ENCODE data around the gene DDX10. TPM values are rescaled to one million over a fixed set of nuclear protein-coding genes. Genes with fewer than 3 reads are reported as not detected.

Gene DDX10
- total and polyA plus RNA-seq, 7 donors: 10.0 to 18.0 (median 11.4) TPM

GRCh38 chr11:108758458-108758857 lies 93.6 kb downstream of the DDX10 start:
- no peak overlapping the region for H3K4me3 ChIP-seq
- no peaks in the 10 kb centered on the region for H3K36me3 ChIP-seq (ENCODE audit: insufficient read depth in 1 of 2, low read depth in 1 of 2)
- H3K4me1 ChIP-seq: peaks cover 5% of the 10 kb centered on the region
- no peak for DNase-seq
- intact Hi-C loops (cut with DNase I): no loop called here
- no peak overlapping the region for H3K27ac ChIP-seq
- no peaks in the 10 kb centered on the region for H3K9me3 ChIP-seq
- no peak for ATAC-seq
- 59 to 70% (median 62%) methylated on average over 2 of the region's 2 CpGs for WGBS, 3 donors
- no peaks in the 10 kb centered on the region for H3K27me3 ChIP-seq (ENCODE audit: insufficient read depth in 3 of 3, low read length in 2 of 3)
- TF ChIP-seq, protein P1, sequence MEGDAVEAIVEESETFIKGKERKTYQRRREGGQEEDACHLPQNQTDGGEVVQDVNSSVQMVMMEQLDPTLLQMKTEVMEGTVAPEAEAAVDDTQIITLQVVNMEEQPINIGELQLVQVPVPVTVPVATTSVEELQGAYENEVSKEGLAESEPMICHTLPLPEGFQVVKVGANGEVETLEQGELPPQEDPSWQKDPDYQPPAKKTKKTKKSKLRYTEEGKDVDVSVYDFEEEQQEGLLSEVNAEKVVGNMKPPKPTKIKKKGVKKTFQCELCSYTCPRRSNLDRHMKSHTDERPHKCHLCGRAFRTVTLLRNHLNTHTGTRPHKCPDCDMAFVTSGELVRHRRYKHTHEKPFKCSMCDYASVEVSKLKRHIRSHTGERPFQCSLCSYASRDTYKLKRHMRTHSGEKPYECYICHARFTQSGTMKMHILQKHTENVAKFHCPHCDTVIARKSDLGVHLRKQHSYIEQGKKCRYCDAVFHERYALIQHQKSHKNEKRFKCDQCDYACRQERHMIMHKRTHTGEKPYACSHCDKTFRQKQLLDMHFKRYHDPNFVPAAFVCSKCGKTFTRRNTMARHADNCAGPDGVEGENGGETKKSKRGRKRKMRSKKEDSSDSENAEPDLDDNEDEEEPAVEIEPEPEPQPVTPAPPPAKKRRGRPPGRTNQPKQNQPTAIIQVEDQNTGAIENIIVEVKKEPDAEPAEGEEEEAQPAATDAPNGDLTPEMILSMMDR (IDR thresholded peaks at IDR 0.05): no peak

GRCh38 chr11:108766596-108767173 lies 101.8 kb downstream of the DDX10 start:
- TF ChIP-seq, protein P1 (IDR thresholded peaks at IDR 0.05): no peak
- H3K4me1 ChIP-seq: no peaks in the 10 kb centered on the region
- intact Hi-C loops (cut with DNase I): no loop called here
- no peaks in the 10 kb centered on the region for H3K9me3 ChIP-seq
- ATAC-seq (no peak), DNase-seq (no peak)
- no peak overlapping the region for H3K27ac ChIP-seq
- WGBS, 3 donors: 92 to 95% (median 93%) methylated on average over 6 of the region's 6 CpGs
- H3K36me3 ChIP-seq (ENCODE audit: insufficient read depth in 1 of 2, low read depth in 1 of 2): no peaks in the 10 kb centered on the region
- H3K4me3 ChIP-seq: no peak overlapping the region
- no peaks in the 10 kb centered on the region for H3K27me3 ChIP-seq (ENCODE audit: insufficient read depth in 3 of 3, low read length in 2 of 3)

- no peaks in the 10 kb centered on the region for H3K36me3 ChIP-seq (ENCODE audit: insufficient read depth in 1 of 2, low read depth in 1 of 2)
- DNase-seq: no peak
- H3K4me3 ChIP-seq: no peak overlapping the region
- WGBS, 3 donors: 96 to 98% (median 97%) methylated on average over 3 of the region's 3 CpGs
- H3K27ac ChIP-seq: no peak overlapping the region
- H3K27me3 ChIP-seq (ENCODE audit: insufficient read depth in 3 of 3, low read length in 2 of 3): no peaks in the 10 kb centered on the region
- TF ChIP-seq, protein P1 (IDR thresholded peaks at IDR 0.05): no peak
- intact Hi-C loops (cut with DNase I): no loop called here
- no peaks in the 10 kb centered on the region for H3K4me1 ChIP-seq
- no peaks in the 10 kb centered on the region for H3K9me3 ChIP-seq
- no peak for ATAC-seq
These were observed 103.5 kb downstream of the DDX10 start for GRCh38 chr11:108768370-108768769.

DNA sequence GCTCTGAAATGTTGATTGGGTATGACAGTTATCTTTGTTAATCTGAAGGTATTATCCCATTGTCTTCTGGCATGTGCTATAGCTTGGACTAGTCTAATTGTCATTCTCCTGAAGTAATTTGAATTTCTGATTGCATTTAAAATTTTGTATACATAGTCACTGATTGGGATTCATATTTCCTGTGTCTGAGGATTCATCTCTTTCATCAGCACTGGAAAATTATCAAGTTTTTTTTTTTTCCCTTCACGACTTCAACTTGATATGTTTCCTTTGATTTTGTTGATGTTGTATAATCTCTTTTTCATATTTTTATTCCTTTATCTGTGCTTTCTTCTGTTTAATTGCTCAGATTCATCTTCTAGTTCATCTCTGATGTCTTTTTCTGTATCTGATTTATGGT lies 104.1 kb downstream of the DDX10 start:
- TF ChIP-seq, protein P1 (IDR thresholded peaks at IDR 0.05): no peak
- Histone ChIP-seq H3K4me3 (no peak overlapping the region), H3K27ac (no peak overlapping the region), H3K27me3 (ENCODE audit: insufficient read depth in 3 of 3, low read length in 2 of 3) (no peaks in the 10 kb centered on the region), H3K4me1 (no peaks in the 10 kb centered on the region), H3K9me3 (no peaks in the 10 kb centered on the region), H3K36me3 (ENCODE audit: insufficient read depth in 1 of 2, low read depth in 1 of 2) (no peaks in the 10 kb centered on the region)
- no peak for ATAC-seq
- WGBS, 3 donors: 55 to 71% (median 69%) methylated on average over 1 of the region's 1 CpG
- no peak for DNase-seq
- intact Hi-C loops (cut with DNase I): no loop called here

Measured in psoas muscle (tissue), 8 donors.